ENCODE measurements around the gene NTRK2.

Gene NTRK2

GRCh38 chr9:84751921-84752320, 82.4 kb downstream of the NTRK2 start:
- H3K4me3 Mint-ChIP-seq: no peak overlapping the region
- no peak for ATAC-seq (replicated peaks; ENCODE audit: extremely low read depth, poor library complexity, severe bottlenecking)
- no peaks in the 10 kb centered on the region for H3K4me1 Mint-ChIP-seq
- DNase-seq (ENCODE audit: low spot score in 2 of 2): no peak
- no peaks in the 10 kb centered on the region for H3K36me3 Mint-ChIP-seq (ENCODE audit: insufficient read depth)
- H3K27ac Mint-ChIP-seq (ENCODE audit: low read depth): no peak overlapping the region
- no peaks in the 10 kb centered on the region for H3K9me3 Mint-ChIP-seq
- H3K27me3 Mint-ChIP-seq: no peaks in the 10 kb centered on the region

DNA sequence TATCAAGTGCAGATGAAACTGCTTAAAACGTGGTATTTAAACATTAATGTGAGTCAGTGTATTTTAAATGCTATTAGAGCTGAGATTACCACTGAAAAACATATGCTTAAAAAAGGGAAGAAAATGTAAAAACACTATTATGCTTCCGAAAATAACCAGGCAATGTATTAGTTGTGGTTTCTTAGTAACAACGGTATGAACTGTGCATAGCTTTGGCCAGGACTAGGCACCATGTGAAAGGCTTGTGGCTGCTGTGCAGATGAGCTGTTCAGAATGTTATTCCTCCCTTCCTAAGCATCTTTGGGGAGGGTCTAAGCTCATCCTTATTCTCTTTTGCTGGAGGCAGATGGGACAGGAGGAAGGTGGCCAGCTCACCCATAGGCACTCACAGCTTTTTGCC, 84.9 kb downstream of the NTRK2 start:
- Mint-ChIP-seq H3K4me3 (no peak overlapping the region), H3K27me3 (peaks cover 3% of the 10 kb centered on the region), H3K4me1 (no peaks in the 10 kb centered on the region), H3K36me3 (ENCODE audit: insufficient read depth) (no peaks in the 10 kb centered on the region), H3K27ac (ENCODE audit: low read depth) (no peak overlapping the region), H3K9me3 (no peaks in the 10 kb centered on the region)
- no peak for DNase-seq (ENCODE audit: low spot score in 2 of 2)
- no peak for ATAC-seq (replicated peaks; ENCODE audit: extremely low read depth, poor library complexity, severe bottlenecking)

DNA sequence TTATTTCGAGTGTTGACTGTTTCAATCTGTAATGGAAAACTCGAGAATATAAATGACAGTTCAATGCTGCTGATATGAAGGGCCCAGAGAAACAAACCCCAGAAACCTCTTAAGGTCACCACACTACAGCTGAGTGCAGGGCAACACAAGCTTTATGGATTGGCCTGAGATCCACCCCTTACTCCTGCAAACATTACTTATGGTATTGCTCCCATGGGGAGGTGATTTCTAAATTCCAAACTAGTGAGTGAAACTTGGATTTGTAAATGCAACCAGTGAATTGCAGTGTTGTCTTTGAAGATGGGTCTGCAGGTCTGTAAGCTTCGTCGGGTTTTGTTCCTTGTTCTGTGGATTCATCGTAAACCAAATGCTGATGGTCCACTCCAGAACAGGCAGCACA, 85.4 kb downstream of the NTRK2 start:
- no peak overlapping the region for H3K4me3 Mint-ChIP-seq
- no peak for DNase-seq (ENCODE audit: low spot score in 2 of 2)

GRCh38 chr9:84755380-84755779, 85.9 kb downstream of the NTRK2 start:
- DNase-seq (ENCODE audit: low spot score in 2 of 2) (no peak), ATAC-seq (replicated peaks; ENCODE audit: extremely low read depth, poor library complexity, severe bottlenecking) (no peak)
- Mint-ChIP-seq H3K27ac (ENCODE audit: low read depth) (no peak overlapping the region), H3K4me3 (no peak overlapping the region), H3K36me3 (ENCODE audit: insufficient read depth) (no peaks in the 10 kb centered on the region), H3K9me3 (no peaks in the 10 kb centered on the region), H3K4me1 (no peaks in the 10 kb centered on the region), H3K27me3 (peaks cover 10% of the 10 kb centered on the region)

More for the DNA sequence above, 85.4 kb downstream of the NTRK2 start:
- Mint-ChIP-seq H3K4me1 (no peaks in the 10 kb centered on the region), H3K9me3 (no peaks in the 10 kb centered on the region), H3K36me3 (ENCODE audit: insufficient read depth) (no peaks in the 10 kb centered on the region), H3K27ac (ENCODE audit: low read depth) (no peak overlapping the region), H3K27me3 (peaks cover 7% of the 10 kb centered on the region)
- no peak for ATAC-seq (replicated peaks; ENCODE audit: extremely low read depth, poor library complexity, severe bottlenecking)

GRCh38 chr9:84756171-84756570, 86.6 kb downstream of the NTRK2 start:
- H3K4me1 Mint-ChIP-seq: no peaks in the 10 kb centered on the region
- no peak overlapping the region for H3K27ac Mint-ChIP-seq (ENCODE audit: low read depth)
- peaks cover 10% of the 10 kb centered on the region for H3K27me3 Mint-ChIP-seq
- no peak for ATAC-seq (replicated peaks; ENCODE audit: extremely low read depth, poor library complexity, severe bottlenecking)
- H3K36me3 Mint-ChIP-seq (ENCODE audit: insufficient read depth): no peaks in the 10 kb centered on the region
- H3K9me3 Mint-ChIP-seq: no peaks in the 10 kb centered on the region
- no peak overlapping the region for H3K4me3 Mint-ChIP-seq
- no peak for DNase-seq (ENCODE audit: low spot score in 2 of 2)

- no peak overlapping the region for H3K4me3 Mint-ChIP-seq
- no peaks in the 10 kb centered on the region for H3K4me1 Mint-ChIP-seq
Measured at GRCh38 chr9:84756731-84757130, 87.2 kb downstream of the NTRK2 start.

GRCh38 chr9:84758817-84759216, 89.3 kb downstream of the NTRK2 start:
- H3K27me3 Mint-ChIP-seq: peaks cover 10% of the 10 kb centered on the region
- no peaks in the 10 kb centered on the region for H3K9me3 Mint-ChIP-seq
- no peaks in the 10 kb centered on the region for H3K4me1 Mint-ChIP-seq
- H3K4me3 Mint-ChIP-seq: no peak overlapping the region
- no peaks in the 10 kb centered on the region for H3K36me3 Mint-ChIP-seq (ENCODE audit: insufficient read depth)
- DNase-seq (ENCODE audit: low spot score in 2 of 2) (no peak), ATAC-seq (replicated peaks; ENCODE audit: extremely low read depth, poor library complexity, severe bottlenecking) (no peak)
- no peak overlapping the region for H3K27ac Mint-ChIP-seq (ENCODE audit: low read depth)

More at GRCh38 chr9:84756731-84757130, 87.2 kb downstream of the NTRK2 start:
- Mint-ChIP-seq H3K36me3 (ENCODE audit: insufficient read depth) (no peaks in the 10 kb centered on the region), H3K27ac (ENCODE audit: low read depth) (no peak overlapping the region), H3K27me3 (peaks cover 10% of the 10 kb centered on the region), H3K9me3 (no peaks in the 10 kb centered on the region)
- DNase-seq (ENCODE audit: low spot score in 2 of 2) (no peak), ATAC-seq (replicated peaks; ENCODE audit: extremely low read depth, poor library complexity, severe bottlenecking) (no peak)

DNA sequence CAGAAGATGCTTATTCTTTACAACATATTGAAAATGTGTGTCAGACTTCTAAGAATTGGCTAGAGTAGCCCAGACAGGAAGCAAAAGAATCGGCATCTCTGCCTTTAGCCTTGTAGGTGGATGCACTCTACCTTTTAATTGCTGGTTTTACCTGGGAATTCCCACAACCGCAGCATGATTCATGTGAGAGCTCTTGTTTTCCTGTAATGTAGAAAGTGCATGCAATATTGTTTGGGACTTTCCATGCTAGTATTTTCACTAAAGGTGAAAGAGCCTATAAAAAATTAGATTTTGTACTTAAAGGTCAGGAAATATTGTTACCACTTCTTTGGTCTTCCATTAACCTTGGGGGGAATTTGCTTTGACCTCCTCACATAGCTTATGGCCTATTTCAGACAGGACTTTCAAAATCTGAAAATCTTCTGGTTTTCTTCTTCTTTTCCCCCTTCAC, 89.8 kb downstream of the NTRK2 start:
- Mint-ChIP-seq H3K4me1 (no peaks in the 10 kb centered on the region), H3K27me3 (peaks cover 10% of the 10 kb centered on the region), H3K36me3 (ENCODE audit: insufficient read depth) (no peaks in the 10 kb centered on the region), H3K4me3 (no peak overlapping the region), H3K9me3 (no peaks in the 10 kb centered on the region), H3K27ac (ENCODE audit: low read depth) (no peak overlapping the region)
- DNase-seq (ENCODE audit: low spot score in 2 of 2) (no peak), ATAC-seq (replicated peaks; ENCODE audit: extremely low read depth, poor library complexity, severe bottlenecking) (no peak)

DNA sequence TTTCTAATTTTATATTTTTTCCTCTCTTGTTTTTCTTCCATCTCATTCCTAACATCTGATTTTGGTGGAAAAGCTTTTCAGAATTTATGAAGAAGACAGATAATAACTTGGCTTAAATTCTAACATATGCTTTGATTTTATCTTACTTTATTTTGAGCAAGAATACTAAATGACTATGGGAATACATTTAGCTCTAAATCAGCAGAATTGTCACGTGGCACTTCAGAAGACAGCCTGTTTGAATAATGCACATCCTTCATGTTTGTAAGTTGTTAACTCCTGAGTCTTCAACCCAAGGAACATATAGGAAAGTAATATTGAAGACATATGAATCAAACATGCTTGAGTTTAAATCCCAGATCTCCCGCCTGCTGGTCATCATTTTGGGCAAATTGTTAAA, 90.3 kb downstream of the NTRK2 start:
- Mint-ChIP-seq H3K36me3 (ENCODE audit: insufficient read depth) (no peaks in the 10 kb centered on the region), H3K4me3 (no peak overlapping the region), H3K27ac (ENCODE audit: low read depth) (no peak overlapping the region), H3K9me3 (no peaks in the 10 kb centered on the region), H3K4me1 (no peaks in the 10 kb centered on the region), H3K27me3 (peaks cover 10% of the 10 kb centered on the region)
- ATAC-seq (replicated peaks; ENCODE audit: extremely low read depth, poor library complexity, severe bottlenecking): no peak
- DNase-seq (ENCODE audit: low spot score in 2 of 2): no peak

DNA sequence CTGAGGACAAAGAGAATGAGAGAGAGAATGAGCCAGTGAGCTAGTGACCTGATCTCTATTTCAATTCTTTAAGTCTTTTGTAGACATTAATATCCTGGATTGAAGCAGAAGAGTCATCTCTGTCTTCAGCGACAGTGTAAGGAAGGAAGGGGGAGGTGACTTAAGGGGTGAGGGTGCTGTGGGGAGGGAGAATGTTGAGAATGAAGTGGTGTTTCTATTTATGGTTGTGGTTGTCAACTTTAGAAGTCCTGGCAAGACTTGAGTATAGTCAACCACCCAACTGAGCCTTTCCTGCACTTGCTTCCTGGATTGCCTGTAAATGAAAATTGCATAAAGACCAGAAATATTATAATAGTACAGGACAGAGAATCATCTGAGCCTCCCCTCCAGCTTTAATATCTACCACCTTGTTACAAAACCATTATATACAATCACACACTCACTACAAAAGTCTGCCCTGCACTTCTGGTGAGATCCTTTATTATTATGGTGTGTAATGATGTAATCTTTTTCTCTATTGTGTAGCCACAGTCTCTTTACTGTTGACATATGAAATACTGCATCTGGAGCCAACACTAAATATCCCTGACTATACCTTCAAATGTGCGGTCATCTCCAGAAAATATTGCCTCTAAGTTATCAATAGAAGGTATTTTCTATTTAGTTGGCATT, 91.7 kb downstream of the NTRK2 start:
- H3K4me3 Mint-ChIP-seq: no peak overlapping the region
- ATAC-seq (replicated peaks; ENCODE audit: extremely low read depth, poor library complexity, severe bottlenecking): no peak
- H3K27ac Mint-ChIP-seq (ENCODE audit: low read depth): no peak overlapping the region
- DNase-seq (ENCODE audit: low spot score in 2 of 2): no peak
- no peaks in the 10 kb centered on the region for H3K36me3 Mint-ChIP-seq (ENCODE audit: insufficient read depth)
- peaks cover 10% of the 10 kb centered on the region for H3K27me3 Mint-ChIP-seq
- H3K9me3 Mint-ChIP-seq: no peaks in the 10 kb centered on the region
- H3K4me1 Mint-ChIP-seq: no peaks in the 10 kb centered on the region

GRCh38 chr9:84772511-84772910, 103.0 kb downstream of the NTRK2 start:
- no peaks in the 10 kb centered on the region for H3K9me3 Mint-ChIP-seq
- H3K27ac Mint-ChIP-seq (ENCODE audit: low read depth): no peak overlapping the region
- no peaks in the 10 kb centered on the region for H3K4me1 Mint-ChIP-seq
- peaks cover 15% of the 10 kb centered on the region for H3K27me3 Mint-ChIP-seq
- ATAC-seq (replicated peaks; ENCODE audit: extremely low read depth, poor library complexity, severe bottlenecking): no peak
- DNase-seq (ENCODE audit: low spot score in 2 of 2): no peak
- H3K36me3 Mint-ChIP-seq (ENCODE audit: insufficient read depth): no peaks in the 10 kb centered on the region
- H3K4me3 Mint-ChIP-seq: no peak overlapping the region

GRCh38 chr9:84773022-84773421, 103.5 kb downstream of the NTRK2 start:
- DNase-seq (ENCODE audit: low spot score in 2 of 2) (no peak), ATAC-seq (replicated peaks; ENCODE audit: extremely low read depth, poor library complexity, severe bottlenecking) (no peak)
- H3K4me3 Mint-ChIP-seq: no peak overlapping the region
- H3K36me3 Mint-ChIP-seq (ENCODE audit: insufficient read depth): no peaks in the 10 kb centered on the region
- H3K9me3 Mint-ChIP-seq: no peaks in the 10 kb centered on the region
- H3K4me1 Mint-ChIP-seq: no peaks in the 10 kb centered on the region
- no peak overlapping the region for H3K27ac Mint-ChIP-seq (ENCODE audit: low read depth)
- peaks cover 15% of the 10 kb centered on the region for H3K27me3 Mint-ChIP-seq

GRCh38 chr9:84775056-84775643, 105.6 kb downstream of the NTRK2 start:
- DNase-seq (ENCODE audit: low spot score in 2 of 2): no peak
- Mint-ChIP-seq H3K27me3 (peaks cover 15% of the 10 kb centered on the region), H3K4me1 (no peaks in the 10 kb centered on the region), H3K36me3 (ENCODE audit: insufficient read depth) (no peaks in the 10 kb centered on the region), H3K27ac (ENCODE audit: low read depth) (no peak overlapping the region), H3K4me3 (no peak overlapping the region), H3K9me3 (no peaks in the 10 kb centered on the region)
- no peak for ATAC-seq (replicated peaks; ENCODE audit: extremely low read depth, poor library complexity, severe bottlenecking)

Data from central memory CD8-positive, alpha-beta T cell (primary cell).